Tibial nerve (tissue), 4 donors: Measurements from ENCODE around the gene NMD3. TPM values are rescaled to one million over a fixed set of nuclear protein-coding genes. Genes with fewer than 3 reads are reported as not detected.

Experiments
- DNase-seq, 2 donors: peaks; one replicate each; pipeline ENCODE4 v3.0.0-alpha.2; 2019; ENCODE audit warnings: low spot score in 2 of 2
- H3K27ac ChIP-seq, 4 donors: fragments of 200-600 bp; sonication (generic) in 3 of 4; one replicate each; pipeline ENCODE4 v1.5.1; 2017 to 2019; ENCODE audit warnings: mild to moderate bottlenecking in 1 of 4
- H3K27me3 ChIP-seq, 2 donors: fragments of 200-600 bp; sonication (generic) in 1 of 2; one replicate each; pipeline versions ENCODE4 v1.5.1 to v1.6.0; 2017 to 2019
- H3K36me3 ChIP-seq, 3 donors: fragments of 200-600 bp; sonication (generic); one replicate each; pipeline ENCODE4 v1.5.1; 2018 to 2019
- H3K4me1 ChIP-seq, 4 donors: fragments of 200-600 bp; sonication (generic) in 3 of 4; one replicate each; pipeline ENCODE4 v1.5.1; 2017 to 2019
- H3K4me3 ChIP-seq, 4 donors: fragments of 200-600 bp; sonication (generic) in 3 of 4; one replicate each; pipeline ENCODE4 v1.5.1; 2017 to 2019; ENCODE audit warnings: mild to moderate bottlenecking in 1 of 4, moderate library complexity in 1 of 4
- H3K9me3 ChIP-seq, 4 donors: fragments of 200-600 bp; sonication (generic) in 3 of 4; one replicate each; pipeline ENCODE4 v1.5.1; 2017 to 2019
- EP300 ChIP-seq, 2 donors: sonication (generic); formaldehyde crosslinking; IDR thresholded peaks; one replicate each; pipeline ENCODE4 v1.6.1; 2017; ENCODE audit warnings: antibody characterized with exemption in 2 of 2, mild to moderate bottlenecking in 1 of 2
- POLR2A ChIP-seq, 2 donors: fragments of 450-650 bp; IDR thresholded peaks; one replicate each; pipeline ENCODE4 v1.6.1; 2017; ENCODE audit warnings: antibody characterized with exemption in 2 of 2, mild to moderate bottlenecking in 2 of 2, moderate library complexity in 2 of 2
- WGBS, 2 donors: methylation state at CpG; one replicate each; pipeline ENCODE4 v1.1.5; 2018; 5-methylcytosine and 5-hydroxymethylcytosine counted together
- total RNA-seq, 4 donors: library from RNA; depleted of rRNA; stranded (reverse); fragments of >200 nt; gene quantifications; one replicate each; pipeline ENCODE4 v1.1.0, GENCODE V29; 2016
- TF ChIP-seq, protein P1 (sequence below), 5 experiments: fragments of 200-600 bp in 3 of 5; fragments of 450-650 bp in 2 of 5; sonication (generic) in 3 of 5; IDR thresholded peaks; one replicate each; pipeline ENCODE4 v1.5.1; 2016 to 2019; ENCODE audit warnings: antibody characterized with exemption in 5 of 5, mild to moderate bottlenecking in 3 of 5, moderate library complexity in 2 of 5

Gene NMD3
- total RNA-seq, 4 donors from 2014 or later, result 26.7 to 54.6 (median 42.3) TPM

DNA sequence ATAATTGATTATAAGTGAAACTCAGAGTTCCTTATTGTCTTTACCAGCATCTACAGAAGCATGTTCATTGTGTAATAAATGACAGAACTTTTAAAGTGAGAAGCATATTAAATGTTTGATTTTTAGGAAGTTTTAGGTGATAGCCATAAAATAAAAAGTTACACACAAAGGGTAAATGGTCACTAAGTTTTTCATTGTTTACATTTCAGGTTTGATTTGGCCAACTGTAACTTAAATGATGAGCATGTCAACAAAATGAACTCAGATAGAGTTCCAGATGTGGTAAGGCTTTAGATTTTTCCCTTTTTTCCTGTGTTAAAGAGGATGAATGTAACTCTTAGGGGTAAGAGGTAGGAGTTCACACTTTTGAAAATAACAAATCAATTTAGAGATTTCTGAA lies 25.9 kb downstream of the NMD3 start:
- H3K27me3 ChIP-seq, result no peaks in the 10 kb centered on the region

DNA sequence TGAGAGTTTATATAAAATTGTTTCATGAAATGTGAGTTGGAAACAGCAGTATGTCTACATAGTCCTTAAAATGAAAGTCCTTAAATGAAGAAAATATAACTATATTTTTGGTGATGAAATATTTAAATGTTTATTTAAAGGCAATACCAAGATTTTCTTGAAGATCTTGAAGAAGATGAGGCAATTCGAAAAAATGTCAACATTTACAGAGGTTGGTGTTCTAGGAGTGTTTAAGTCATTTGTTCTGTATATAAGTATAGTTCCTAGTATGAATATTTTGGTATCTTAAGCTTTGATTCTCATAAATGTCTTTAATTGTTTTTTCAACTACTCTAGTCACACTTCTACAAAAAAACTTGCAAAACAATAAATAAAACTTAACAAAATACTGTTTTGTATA lies 29.0 kb downstream of the NMD3 start:
- Histone ChIP-seq H3K27me3 (no peaks in the 10 kb centered on the region), H3K4me3 (no peak overlapping the region), H3K36me3 (peaks cover 0 to 82% (median 15%) of the 10 kb centered on the region in 3 donors), H3K9me3 (no peaks in the 10 kb centered on the region), H3K27ac (no peak overlapping the region), H3K4me1 (peaks cover 0 to 4% (median 0%) of the 10 kb centered on the region in 4 donors)
- TF ChIP-seq, protein P1, sequence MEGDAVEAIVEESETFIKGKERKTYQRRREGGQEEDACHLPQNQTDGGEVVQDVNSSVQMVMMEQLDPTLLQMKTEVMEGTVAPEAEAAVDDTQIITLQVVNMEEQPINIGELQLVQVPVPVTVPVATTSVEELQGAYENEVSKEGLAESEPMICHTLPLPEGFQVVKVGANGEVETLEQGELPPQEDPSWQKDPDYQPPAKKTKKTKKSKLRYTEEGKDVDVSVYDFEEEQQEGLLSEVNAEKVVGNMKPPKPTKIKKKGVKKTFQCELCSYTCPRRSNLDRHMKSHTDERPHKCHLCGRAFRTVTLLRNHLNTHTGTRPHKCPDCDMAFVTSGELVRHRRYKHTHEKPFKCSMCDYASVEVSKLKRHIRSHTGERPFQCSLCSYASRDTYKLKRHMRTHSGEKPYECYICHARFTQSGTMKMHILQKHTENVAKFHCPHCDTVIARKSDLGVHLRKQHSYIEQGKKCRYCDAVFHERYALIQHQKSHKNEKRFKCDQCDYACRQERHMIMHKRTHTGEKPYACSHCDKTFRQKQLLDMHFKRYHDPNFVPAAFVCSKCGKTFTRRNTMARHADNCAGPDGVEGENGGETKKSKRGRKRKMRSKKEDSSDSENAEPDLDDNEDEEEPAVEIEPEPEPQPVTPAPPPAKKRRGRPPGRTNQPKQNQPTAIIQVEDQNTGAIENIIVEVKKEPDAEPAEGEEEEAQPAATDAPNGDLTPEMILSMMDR (IDR thresholded peaks at IDR 0.05), result no peak
- no peak for TF ChIP-seq EP300 (IDR thresholded peaks at IDR 0.05)
- no peak for TF ChIP-seq POLR2A (IDR thresholded peaks at IDR 0.05)
- no peak for DNase-seq
- 94 to 97% methylated on average over 1 of the region's 1 CpG for WGBS, 2 donors

More for the DNA sequence above, 25.9 kb downstream of the NMD3 start:
- no peak for DNase-seq
- Histone ChIP-seq H3K4me3 (no peak overlapping the region), H3K27ac (no peak overlapping the region), H3K9me3 (no peaks in the 10 kb centered on the region), H3K36me3 (peaks cover 0 to 82% (median 19%) of the 10 kb centered on the region in 3 donors), H3K4me1 (no peaks in the 10 kb centered on the region)
- TF ChIP-seq EP300 (IDR thresholded peaks at IDR 0.05) (no peak), POLR2A (IDR thresholded peaks at IDR 0.05) (no peak)
- TF ChIP-seq, protein P1 (IDR thresholded peaks at IDR 0.05), result no peak

DNA sequence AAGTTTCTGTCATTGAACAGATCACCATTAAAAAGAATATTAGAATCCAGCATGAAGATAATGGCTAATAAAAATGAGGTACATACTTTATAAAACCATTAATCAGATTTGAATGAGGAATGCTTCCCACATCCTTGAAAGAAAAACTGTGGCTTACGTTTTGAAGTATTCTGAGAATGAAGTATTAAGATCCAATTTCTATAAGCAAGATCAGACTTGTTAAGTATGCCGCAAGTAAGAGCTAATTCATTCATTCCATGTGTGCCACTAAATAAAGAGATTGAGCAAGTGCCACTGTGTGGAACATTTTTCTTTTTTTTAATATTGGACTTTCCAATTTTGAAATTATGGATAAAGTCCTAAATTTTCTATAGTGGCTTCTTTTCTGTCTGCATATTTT lies 30.6 kb downstream of the NMD3 start:
- no peak for DNase-seq
- H3K36me3 ChIP-seq, result peaks cover 0 to 92% (median 16%) of the 10 kb centered on the region in 3 donors
- H3K4me3 ChIP-seq, result no peak overlapping the region
- 85 to 86% methylated on average over 2 of the region's 2 CpGs for WGBS, 2 donors
- no peaks in the 10 kb centered on the region for H3K9me3 ChIP-seq
- H3K4me1 ChIP-seq, result peaks cover 0 to 4% (median 0%) of the 10 kb centered on the region in 4 donors
- no peak for TF ChIP-seq POLR2A (IDR thresholded peaks at IDR 0.05)
- TF ChIP-seq, protein P1 (IDR thresholded peaks at IDR 0.05), result no peak
- TF ChIP-seq EP300 (IDR thresholded peaks at IDR 0.05), result no peak
- no peak overlapping the region for H3K27ac ChIP-seq
- no peaks in the 10 kb centered on the region for H3K27me3 ChIP-seq

DNA sequence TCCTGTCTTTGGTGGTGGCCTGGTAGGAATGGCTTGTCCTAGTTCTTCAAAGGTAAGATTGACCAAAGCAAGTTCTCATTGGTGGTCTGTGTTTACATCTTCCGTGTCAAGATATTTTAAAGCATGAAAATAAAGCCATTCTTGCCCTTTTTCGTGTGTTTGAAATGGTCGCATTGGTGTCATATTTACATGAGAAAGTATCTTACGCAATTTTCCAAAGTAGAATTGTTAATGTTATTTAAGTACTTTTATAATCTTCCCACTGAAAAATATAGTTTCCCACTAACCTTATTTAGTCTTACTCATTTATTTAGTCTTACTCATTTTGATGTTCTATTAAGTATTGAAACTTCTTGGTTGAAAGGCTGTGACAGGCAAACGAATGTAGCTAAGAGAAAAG lies 31.0 kb downstream of the NMD3 start:
- Histone ChIP-seq H3K9me3 (no peaks in the 10 kb centered on the region), H3K27ac (no peak overlapping the region), H3K27me3 (no peaks in the 10 kb centered on the region), H3K36me3 (peaks cover 0 to 95% (median 20%) of the 10 kb centered on the region in 3 donors), H3K4me3 (no peak overlapping the region), H3K4me1 (peaks cover 0 to 4% (median 0%) of the 10 kb centered on the region in 4 donors)
- 97% methylated on average over 5 of the region's 5 CpGs for WGBS, 2 donors
- no peak for DNase-seq
- TF ChIP-seq EP300 (IDR thresholded peaks at IDR 0.05), result no peak
- no peak for TF ChIP-seq POLR2A (IDR thresholded peaks at IDR 0.05)
- TF ChIP-seq, protein P1 (IDR thresholded peaks at IDR 0.05), result no peak

DNA sequence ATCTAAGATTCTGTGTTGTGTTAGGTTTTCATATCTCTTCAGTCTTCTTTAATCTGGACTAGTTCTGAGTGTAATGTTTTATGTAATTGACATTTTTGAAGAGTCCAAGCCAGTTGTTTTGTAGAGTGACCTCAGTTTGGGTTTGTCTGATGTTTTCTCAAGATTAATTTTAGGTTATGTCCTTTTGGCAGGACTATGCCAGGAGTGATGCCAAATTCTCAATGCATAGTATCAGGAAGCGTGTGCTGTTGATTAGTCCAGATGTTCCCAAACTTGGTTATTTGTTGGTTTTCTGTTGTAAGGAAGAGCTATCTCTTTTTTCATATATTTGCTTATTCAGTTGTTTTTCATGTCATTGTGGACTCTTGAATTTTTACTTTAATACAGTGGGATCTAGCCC lies 32.6 kb downstream of the NMD3 start:
- no peak overlapping the region for H3K27ac ChIP-seq
- no peak overlapping the region for H3K4me3 ChIP-seq
- H3K27me3 ChIP-seq, result no peaks in the 10 kb centered on the region
- peaks cover 0 to 95% (median 13%) of the 10 kb centered on the region in 3 donors for H3K36me3 ChIP-seq
- 58 to 75% methylated on average over 1 of the region's 1 CpG for WGBS, 2 donors
- TF ChIP-seq, protein P1 (IDR thresholded peaks at IDR 0.05), result no peak
- TF ChIP-seq POLR2A (IDR thresholded peaks at IDR 0.05) (no peak), EP300 (IDR thresholded peaks at IDR 0.05) (no peak)
- H3K4me1 ChIP-seq, result peaks cover 0 to 4% (median 0%) of the 10 kb centered on the region in 4 donors
- no peak for DNase-seq
- no peaks in the 10 kb centered on the region for H3K9me3 ChIP-seq
